Neutrophil (primary cell): ENCODE data around the gene NSRP1.

ENCODE experiments used
- H3K27ac ChIP-seq: fragments of 200-600 bp; sonication (generic); 2 replicates; pipeline ENCODE4 v1.5.1; 2016; ENCODE audit warnings: mild to moderate bottlenecking, moderate library complexity
- H3K27me3 ChIP-seq: fragments of 200-600 bp; sonication (generic); 2 replicates; pipeline ENCODE4 v1.6.0; 2016; ENCODE audit warnings: mild to moderate bottlenecking
- H3K36me3 ChIP-seq: fragments of 200-600 bp; sonication (generic); 2 replicates; pipeline ENCODE4 v1.5.1; 2017
- H3K4me1 ChIP-seq, 2 experiments: fragments of 200-600 bp in 1 of 2; sonication (generic) in 1 of 2; 1 replicate in 1 of 2; 2 replicates in 1 of 2; pipeline versions ENCODE4 v1.5.1 to v1.6.1; 2013 to 2016; ENCODE audit warnings: low read depth in 1 of 2, low read length in 1 of 2, mild to moderate bottlenecking in 1 of 2, moderate library complexity in 1 of 2; ENCODE audit not compliant: control insufficient read depth in 1 of 2, insufficient read depth in 1 of 2
- H3K4me3 ChIP-seq, 2 experiments: fragments of 200-600 bp in 1 of 2; sonication (generic) in 1 of 2; 1 replicate in 1 of 2; 2 replicates in 1 of 2; pipeline ENCODE4 v1.5.1; 2013 to 2016; ENCODE audit warnings: low read depth in 1 of 2, low read length in 1 of 2, mild to moderate bottlenecking in 1 of 2, moderate library complexity in 1 of 2
- H3K9me3 ChIP-seq: fragments of 200-600 bp; sonication (generic); 2 replicates; pipeline ENCODE4 v1.5.1; 2016
- TF ChIP-seq, protein P1 (sequence below): fragments of 200-600 bp; sonication (generic); IDR thresholded peaks from 2 replicates; pipeline ENCODE4 v1.5.1; 2016; ENCODE audit warnings: antibody characterized with exemption

The NSRP1 gene

DNA sequence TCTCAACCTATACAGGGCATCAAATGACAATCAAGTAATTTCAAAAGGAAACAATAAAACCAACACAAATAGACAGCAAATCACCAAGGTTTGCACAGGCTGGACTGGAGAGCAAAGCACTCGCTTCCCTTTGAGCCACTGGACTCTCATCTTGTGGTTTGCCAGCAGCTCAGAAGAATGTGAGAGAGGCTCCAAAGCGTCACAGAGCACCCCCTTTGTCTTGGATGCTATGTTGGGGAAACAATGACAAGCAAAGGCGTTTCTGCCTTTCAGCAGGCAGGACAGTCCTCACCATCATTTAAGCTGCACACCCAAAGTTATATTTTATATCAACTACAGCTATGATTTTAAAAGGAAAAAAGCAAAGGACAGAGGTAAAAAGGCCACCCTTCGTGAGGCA lies 105.6 kb downstream of the NSRP1 start:
- H3K27ac ChIP-seq = no peak overlapping the region
- H3K36me3 ChIP-seq = no peaks in the 10 kb centered on the region
- H3K27me3 ChIP-seq = peaks cover 3% of the 10 kb centered on the region
- H3K9me3 ChIP-seq = no peaks in the 10 kb centered on the region
- no peak overlapping the region for H3K4me3 ChIP-seq
- TF ChIP-seq, protein P1, sequence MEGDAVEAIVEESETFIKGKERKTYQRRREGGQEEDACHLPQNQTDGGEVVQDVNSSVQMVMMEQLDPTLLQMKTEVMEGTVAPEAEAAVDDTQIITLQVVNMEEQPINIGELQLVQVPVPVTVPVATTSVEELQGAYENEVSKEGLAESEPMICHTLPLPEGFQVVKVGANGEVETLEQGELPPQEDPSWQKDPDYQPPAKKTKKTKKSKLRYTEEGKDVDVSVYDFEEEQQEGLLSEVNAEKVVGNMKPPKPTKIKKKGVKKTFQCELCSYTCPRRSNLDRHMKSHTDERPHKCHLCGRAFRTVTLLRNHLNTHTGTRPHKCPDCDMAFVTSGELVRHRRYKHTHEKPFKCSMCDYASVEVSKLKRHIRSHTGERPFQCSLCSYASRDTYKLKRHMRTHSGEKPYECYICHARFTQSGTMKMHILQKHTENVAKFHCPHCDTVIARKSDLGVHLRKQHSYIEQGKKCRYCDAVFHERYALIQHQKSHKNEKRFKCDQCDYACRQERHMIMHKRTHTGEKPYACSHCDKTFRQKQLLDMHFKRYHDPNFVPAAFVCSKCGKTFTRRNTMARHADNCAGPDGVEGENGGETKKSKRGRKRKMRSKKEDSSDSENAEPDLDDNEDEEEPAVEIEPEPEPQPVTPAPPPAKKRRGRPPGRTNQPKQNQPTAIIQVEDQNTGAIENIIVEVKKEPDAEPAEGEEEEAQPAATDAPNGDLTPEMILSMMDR = no peak
- no peaks in the 10 kb centered on the region for H3K4me1 ChIP-seq

DNA sequence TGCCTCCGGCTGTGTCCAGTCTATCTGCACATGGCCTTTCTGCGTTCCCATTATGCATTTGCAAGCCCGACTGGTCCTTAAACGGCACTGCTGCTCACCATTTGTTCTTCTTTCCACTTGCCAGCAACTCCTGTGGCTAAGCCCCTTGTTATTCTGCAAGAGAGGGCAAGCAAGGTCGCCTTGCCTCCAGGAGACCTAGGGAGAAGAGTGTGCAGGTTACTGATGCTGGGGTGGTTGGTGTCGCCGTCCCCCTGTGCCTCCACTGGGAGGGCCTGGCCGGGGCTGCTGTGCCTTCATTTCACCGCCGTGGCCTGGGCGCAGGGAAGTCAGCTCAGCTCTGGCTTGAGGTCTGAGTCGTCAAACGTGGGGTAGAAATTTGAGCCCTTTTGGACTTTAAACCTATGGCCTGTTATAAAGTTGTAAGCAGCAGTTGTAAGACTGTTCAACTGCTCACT lies 106.1 kb downstream of the NSRP1 start:
- TF ChIP-seq, protein P1 = no peak
- Histone ChIP-seq H3K36me3 (no peaks in the 10 kb centered on the region), H3K4me3 (no peak overlapping the region), H3K27me3 (peaks cover 3% of the 10 kb centered on the region), H3K4me1 (no peaks in the 10 kb centered on the region), H3K27ac (no peak overlapping the region), H3K9me3 (no peaks in the 10 kb centered on the region)

DNA sequence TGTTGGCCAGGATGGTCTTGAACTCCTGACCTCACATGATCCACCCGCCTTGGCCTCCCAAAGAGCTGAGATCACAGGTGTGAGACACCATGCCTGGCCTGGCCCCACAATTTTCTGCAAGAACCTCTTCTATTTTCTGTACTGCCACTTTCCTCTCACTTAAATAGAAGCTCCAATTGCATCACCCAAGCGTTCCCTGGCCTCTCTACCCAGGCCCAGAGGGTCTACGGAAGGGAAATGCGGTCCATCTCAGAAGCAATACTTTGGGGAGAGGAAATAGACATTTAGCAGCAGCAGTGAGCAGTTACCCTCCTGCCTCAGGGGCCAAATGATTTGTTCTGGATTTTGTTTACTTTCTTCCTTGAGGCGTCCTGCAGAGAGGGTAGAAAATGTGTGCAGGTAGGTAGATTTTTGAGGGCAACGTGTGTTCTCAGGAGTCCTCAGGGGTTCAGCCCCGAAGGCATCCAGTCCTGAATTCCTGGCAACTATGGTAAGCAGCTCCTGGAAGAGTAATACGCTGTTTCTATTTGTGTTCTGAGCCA lies 107.9 kb downstream of the NSRP1 start:
- Histone ChIP-seq H3K4me1 (no peaks in the 10 kb centered on the region), H3K27me3 (peaks cover 3% of the 10 kb centered on the region), H3K27ac (no peak overlapping the region), H3K36me3 (no peaks in the 10 kb centered on the region), H3K9me3 (no peaks in the 10 kb centered on the region), H3K4me3 (no peak overlapping the region)
- TF ChIP-seq, protein P1 = no peak

DNA sequence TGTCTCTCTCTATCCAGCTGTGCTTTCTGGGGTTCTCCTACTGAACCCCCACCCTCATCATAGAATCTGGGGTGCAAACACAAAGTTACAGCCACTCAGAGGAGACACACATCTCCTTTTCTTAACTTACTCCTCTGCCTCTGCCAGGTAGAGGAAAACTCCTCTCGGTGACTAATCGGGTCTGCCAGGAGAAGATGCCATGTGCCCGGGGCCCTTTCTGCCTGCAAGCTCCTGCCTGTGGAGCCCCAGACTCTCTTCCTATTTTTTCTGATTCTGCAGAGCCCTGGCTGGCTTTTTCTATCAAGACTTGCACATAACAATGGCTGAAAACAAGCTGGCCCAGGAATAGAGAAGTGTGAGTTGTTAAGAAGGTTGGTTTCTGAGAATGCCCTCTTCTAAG lies 108.5 kb downstream of the NSRP1 start:
- Histone ChIP-seq H3K4me3 (no peak overlapping the region), H3K9me3 (no peaks in the 10 kb centered on the region), H3K4me1 (peaks cover 0 to under 1% of the 10 kb centered on the region in 2 experiments), H3K27ac (no peak overlapping the region), H3K27me3 (peaks cover 3% of the 10 kb centered on the region), H3K36me3 (no peaks in the 10 kb centered on the region)
- TF ChIP-seq, protein P1 = no peak

DNA sequence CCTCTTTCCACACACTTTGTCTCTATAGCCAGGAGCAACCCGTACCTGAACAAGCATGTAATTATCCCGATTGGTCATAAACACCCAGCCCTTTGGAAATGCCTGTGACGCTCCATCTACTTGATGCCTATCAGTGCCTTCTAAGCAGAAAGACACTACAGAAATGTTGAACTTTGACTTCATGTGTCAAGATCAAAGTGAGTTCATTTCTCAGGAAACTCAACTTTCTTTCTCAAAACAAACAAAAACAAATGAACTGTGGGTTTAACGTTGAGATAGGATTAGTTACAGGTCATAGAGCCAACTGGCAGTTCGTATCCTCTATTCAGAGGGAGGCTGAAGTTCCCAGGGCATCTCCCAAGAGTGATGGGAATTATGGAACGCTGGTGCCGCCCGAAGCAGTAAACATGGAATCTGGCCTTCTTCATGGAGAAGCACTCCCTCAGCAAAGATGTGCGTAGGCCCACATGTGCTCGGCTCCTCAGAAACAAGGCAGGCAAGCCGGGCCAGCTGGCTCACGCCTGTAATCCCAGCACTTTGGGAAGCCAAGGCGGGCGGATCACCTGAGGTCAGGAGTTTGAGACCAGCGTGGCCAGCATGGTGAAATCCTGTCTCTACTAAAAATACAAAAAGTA lies 109.4 kb downstream of the NSRP1 start:
- Histone ChIP-seq H3K4me3 (no peak overlapping the region), H3K27ac (no peak overlapping the region), H3K4me1 (peaks cover 8 to 9% of the 10 kb centered on the region in 2 experiments), H3K27me3 (peaks cover 3% of the 10 kb centered on the region), H3K9me3 (no peaks in the 10 kb centered on the region), H3K36me3 (no peaks in the 10 kb centered on the region)
- TF ChIP-seq, protein P1 = no peak
